ENCODE results near the gene BAHD1.

GRCh38 chr15:40446144-40446543 is 5.4 kb downstream of the BAHD1 start:
- TF ChIP-seq CTCF (IDR thresholded peaks at IDR 0.05) = no peak
- no peak for TF ChIP-seq USF2 (IDR thresholded peaks at IDR 0.05; ENCODE audit: borderline replicate concordance, low read depth, low read length)
- no peak for TF ChIP-seq REST (IDR thresholded peaks at IDR 0.05; ENCODE audit: low read depth, low read length)
- TF ChIP-seq EZH2phosphoT487 (IDR thresholded peaks at IDR 0.05; ENCODE audit: borderline replicate concordance, low read depth) = no peak
- no peak for TF ChIP-seq PBX3 (IDR thresholded peaks at IDR 0.05)
- TF ChIP-seq GATA2 (CRISPR knock-in tag; IDR thresholded peaks at IDR 0.05) = no peak
